Gastrocnemius medialis (tissue), 4 donors: ENCODE data around the gene MAGEB5.

ENCODE experiments used
- CTCF ChIP-seq, 5 experiments: fragments of 450-650 bp in 3 of 5; fragments of 200-600 bp in 2 of 5; sonication (generic) in 2 of 5; IDR thresholded peaks in 4 of 5; conservative IDR thresholded peaks in 1 of 5; 1 replicate in 4 of 5; 2 replicates in 1 of 5; pipeline ENCODE4 v1.5.1; 2016 to 2019; ENCODE audit warnings: antibody characterized with exemption in 5 of 5, mild to moderate bottlenecking in 3 of 5, moderate library complexity in 3 of 5
- POLR2A ChIP-seq, 2 donors: fragments of 450-650 bp; IDR thresholded peaks; one replicate each; pipeline ENCODE4 v1.6.1; 2017; ENCODE audit warnings: antibody characterized with exemption in 2 of 2, mild to moderate bottlenecking in 2 of 2, moderate library complexity in 2 of 2

GRCh38 chrX:26203561-26203960, 12.4 kb upstream of the MAGEB5 start:
- TF ChIP-seq CTCF (IDR thresholded peaks at IDR 0.05 in 4 of 5, conservative IDR thresholded peaks at IDR 0.05 in 1 of 5) (no peak), POLR2A (IDR thresholded peaks at IDR 0.05) (no peak)
